GM21515 (cell line): ENCODE measurements around the gene HLA-DQB1.
A peak's percentile ranks its signal among the peaks of the same experiment; 100 is the strongest.

Experiments
- ATAC-seq: cut with Tn5 transposase; IDR thresholded peaks from one replicate; pipeline ENCODE4 v1.9.1; 2021; ENCODE audit not compliant: unreplicated experiment

HLA-DQB1 gene

DNA sequence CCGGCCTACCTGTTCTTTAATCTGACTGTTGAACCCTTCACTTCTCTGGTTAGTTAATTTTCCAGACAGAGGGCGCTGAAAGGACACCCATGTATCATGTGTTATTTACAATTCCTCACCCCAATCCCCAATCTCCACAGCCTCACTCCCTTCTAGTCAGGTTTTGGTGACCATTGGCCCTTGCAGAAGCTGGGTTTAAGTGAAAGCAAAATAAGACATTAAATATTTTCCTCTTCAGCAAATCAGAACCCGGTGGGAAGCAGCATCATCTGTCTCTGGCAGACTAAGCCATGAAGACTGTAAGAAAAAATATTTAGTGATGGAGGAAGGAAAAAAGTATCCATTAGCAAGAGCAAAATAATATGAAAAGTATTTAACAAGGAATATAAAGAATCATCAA, 38.6 kb downstream of the HLA-DQB1 start:
- ATAC-seq: no peak

DNA sequence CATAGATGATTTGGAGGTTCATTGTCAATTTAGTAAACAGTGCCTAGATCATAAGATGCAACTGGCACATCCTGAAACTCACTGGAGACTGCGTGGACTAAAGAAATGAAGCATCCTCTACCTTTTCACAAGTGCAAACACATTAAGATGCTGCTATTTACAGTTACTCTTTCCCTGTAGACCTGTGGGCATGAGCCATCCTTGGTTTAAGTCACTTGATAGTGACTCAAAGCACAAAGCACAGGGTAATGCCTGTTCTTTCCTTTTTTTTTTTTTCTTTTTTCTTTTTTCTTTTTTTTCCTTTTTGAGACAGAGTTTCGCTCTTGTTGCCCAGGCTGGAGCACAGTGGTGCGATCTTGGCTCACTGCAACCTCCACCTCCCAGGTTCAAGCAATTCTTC, 39.2 kb downstream of the HLA-DQB1 start:
- ATAC-seq: no peak

DNA sequence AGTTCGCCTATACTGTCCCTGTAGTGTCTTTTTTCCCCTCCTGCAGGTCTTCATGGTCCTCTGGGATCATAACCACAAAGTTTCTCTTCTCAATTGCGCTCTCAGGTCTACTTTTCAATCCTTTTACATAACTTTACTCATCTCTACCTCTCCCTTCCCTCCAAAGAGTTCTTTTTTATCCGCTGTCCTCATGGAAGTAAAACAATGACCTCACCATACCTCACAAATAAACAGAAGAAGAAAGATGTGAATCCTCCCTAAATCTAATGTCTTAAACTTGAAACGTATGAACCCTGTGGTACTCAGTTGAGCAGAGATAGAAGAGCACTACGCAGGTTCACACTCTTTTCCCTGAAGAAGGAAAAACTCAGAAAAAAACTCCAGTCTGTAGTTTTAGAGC, 41.3 kb downstream of the HLA-DQB1 start:
- no peak for ATAC-seq

DNA sequence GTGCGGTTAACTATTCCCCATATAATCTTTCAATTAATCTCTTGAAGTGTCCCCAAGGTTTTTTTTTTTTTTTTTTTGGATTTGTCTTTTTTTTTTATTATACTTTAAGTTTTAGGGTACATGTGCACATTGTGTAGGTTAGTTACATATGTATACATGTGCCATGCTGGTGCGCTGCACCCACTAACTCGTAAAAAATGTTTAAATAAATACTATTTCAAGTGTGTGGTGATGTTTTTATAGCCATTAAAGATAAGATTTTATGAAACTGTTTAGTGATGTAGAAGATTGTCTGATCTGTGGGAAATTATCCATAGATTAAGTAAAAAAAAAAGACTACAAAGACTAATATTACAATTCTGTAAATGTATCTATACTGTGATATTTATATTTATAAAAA, 41.9 kb downstream of the HLA-DQB1 start:
- no peak for ATAC-seq

DNA sequence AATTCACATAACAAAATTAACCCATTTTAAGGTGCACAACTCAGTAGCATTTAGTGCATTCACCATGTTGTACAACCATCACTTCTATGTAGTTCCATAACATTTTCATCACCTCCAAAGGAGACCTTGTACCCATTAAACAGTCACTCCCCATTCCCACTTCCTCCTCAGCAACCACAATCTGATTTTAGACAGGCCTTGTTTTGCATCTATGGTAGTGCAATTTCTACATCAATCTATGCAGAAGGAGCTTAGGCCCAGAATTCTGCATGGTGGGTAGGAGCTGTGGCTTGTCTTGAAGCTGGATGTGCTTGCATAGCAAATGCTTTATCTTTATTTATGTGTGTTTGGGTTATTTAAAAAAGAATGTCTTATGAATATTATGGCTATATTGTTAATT, 42.8 kb downstream of the HLA-DQB1 start:
- no peak for ATAC-seq

DNA sequence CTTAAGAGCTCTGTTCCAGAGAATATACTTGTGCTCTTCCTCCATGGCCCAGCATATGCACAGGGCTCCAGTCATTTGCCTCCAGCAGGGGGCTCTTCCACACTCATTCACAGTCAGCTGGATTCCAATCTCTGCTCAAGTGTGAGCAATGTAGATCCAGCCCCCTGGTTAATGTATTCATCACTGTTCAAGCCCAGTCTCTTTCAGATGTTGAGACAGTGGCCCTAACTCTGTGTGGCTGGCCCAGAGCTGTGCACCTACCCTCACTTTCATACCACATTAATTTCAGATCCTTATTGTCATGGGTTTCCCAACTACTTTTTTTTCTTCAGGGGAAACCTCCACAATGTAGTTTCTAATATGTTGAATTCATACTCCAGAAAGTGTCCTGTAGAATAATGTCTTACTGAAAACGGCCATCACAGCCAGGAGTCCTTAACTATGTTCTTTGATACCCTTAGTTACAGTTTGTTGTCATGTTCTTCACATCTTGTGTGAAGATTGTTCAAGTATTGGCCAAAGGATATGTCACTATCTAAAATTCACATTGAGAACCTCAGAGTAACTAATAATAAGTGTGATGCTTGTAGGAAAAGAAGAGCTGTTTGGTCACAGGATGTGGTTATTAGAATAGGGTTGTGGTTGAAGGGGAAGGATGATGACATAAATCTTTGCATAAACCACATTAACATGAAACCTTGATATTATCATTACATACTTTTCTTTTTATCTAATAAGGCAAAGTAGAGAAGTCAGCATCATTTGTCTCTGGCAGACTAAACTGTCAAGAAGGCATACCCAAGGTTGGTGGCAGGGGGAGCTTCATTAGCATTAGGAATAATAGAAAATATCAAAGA, 43.7 kb downstream of the HLA-DQB1 start:
- peak; percentile 70 for ATAC-seq

DNA sequence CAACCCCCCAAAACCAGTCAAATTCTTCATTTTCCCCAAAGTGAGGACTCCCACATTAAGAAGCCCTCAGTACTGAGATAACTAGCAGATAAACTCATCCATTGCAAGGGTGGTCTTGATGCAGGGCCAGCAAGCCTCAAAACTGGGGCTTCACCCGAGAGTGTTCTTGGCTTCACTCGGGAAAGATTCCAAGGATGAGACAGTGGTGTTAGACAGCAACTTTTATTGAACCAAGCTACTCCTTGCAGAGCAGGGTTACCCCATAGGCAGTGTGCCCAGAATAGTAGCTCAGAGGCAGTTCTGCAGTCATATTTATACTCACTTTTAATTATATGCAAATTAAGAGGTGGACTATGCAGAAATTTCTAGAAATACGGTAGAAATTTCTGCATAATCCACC, 45.1 kb downstream of the HLA-DQB1 start:
- no peak for ATAC-seq

DNA sequence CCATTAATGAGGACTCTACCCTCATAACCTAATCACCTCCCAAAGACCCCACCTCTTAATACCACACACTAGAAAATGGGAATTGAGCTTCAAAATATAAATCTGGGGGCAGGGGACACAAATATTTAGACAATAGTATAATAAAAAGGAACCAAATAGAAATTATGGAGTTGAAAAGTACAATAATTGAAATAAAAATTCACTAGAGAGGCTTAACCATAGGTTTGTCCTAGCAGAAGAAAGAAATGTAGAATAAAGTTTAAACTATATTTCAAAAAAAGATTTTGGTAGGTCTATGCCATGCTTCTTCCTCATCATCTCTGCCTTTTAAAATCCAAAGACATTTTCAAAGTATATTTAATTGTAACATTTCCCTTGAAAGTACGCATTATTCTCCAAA, 48.7 kb downstream of the HLA-DQB1 start:
- ATAC-seq: no peak

DNA sequence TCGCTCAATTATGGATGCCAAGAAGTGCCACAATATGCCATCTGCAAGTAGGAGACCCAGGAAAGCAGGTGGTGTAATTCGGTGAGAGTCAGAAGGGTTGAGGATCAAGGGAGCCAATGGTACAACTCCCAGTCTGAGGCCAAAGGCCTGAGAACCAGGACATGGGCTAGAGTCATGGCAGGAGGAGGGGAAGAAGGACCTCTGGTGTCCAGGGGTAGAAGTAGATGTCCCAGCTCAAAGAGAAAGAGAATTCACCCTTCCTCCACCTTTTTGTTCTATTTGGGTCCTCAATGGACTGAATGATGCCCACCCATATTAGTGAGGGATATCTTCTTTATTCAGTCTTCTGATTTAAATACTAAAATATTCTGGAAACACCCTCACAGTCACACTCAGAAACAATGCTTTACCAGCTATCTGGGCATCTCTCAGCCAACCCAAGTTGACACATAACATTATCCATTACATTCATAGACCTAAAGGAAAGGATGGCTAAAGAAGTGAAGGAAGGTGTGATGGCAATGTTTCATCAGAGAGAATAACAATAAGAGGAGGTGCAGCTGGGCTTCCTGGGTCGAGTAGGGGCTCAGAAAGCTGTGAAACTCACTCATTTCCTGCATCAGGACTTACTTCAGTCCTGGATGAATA, 50.4 kb downstream of the HLA-DQB1 start:
- no peak for ATAC-seq

DNA sequence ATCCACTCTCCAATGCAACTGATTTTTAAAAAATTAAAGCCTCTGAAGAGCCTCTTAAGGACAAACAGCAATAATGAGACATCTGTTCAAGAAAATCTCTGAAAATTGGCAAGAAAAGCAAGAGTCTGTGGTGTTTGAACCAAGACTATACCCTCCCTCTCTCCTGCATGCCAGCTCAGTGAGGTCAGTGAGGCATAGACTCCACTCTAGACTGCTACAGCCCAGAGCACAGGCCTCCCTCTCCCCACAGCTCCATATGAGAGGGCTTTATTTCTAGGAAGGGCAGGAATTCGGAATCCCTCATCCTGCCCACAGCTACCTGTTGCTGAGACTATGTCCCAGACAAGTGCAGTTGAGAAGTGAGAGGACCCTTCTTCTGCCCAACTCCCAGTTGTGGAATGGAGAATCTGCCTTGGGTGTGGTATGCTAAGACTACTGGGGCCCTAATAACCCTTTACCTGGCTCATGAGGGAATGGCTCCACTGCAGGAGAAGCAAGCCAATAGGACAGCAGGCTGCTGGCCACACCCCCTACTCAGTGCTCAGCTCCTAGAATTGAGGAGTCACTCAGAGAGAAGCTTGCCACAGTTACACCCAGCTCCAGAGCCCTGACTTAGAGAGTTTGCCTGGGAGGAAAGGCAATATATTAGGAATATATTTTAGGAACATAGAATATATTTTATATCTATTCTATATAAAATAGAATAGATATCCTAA, 51.9 kb downstream of the HLA-DQB1 start:
- no peak for ATAC-seq

DNA sequence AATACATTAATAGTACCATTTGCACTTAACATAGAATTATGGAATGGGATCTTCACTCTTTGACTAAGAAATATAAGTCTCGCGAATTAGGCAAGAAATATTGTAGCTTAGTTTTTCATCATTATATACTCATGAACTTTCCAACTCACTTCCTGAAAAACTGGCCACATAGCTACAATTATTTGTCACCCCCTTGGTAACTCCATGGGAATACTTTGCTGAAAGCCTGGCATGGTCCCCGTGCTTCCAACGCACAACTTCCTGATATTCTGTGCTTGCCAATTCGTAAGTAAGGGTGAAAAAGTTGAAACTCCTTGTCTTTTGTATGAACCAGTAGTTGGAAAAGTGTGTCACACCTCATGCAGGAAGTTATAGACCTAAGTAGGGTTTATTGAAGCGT, 53.0 kb downstream of the HLA-DQB1 start:
- ATAC-seq: no peak

DNA sequence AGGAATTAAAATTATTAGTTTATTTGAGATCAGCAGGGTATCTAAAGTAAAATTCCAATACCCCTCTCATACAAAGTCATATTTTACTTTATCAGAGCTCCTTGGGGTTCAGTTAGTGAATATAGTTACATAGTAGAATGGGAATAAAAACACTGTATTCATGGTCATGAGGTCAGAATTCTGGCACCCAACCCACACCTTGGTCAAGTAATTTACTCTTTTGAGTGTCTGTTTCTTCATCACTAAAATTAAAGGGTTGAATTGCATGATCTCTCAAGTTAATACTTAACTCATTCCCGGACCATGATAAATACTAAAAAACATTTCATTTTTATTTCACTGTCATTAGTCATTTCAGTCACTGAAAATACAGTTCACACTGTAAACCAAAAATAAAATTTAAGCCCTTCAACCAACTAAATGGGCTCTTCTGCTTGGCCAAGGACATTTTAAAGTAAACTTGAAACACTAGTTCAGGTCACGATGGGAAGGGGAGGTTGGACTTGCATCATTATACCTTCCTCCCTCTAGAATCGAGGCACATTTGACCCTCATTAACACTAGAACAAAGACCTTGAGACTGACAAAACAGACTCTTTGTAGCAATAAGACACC, 55.7 kb downstream of the HLA-DQB1 start:
- ATAC-seq: no peak

DNA sequence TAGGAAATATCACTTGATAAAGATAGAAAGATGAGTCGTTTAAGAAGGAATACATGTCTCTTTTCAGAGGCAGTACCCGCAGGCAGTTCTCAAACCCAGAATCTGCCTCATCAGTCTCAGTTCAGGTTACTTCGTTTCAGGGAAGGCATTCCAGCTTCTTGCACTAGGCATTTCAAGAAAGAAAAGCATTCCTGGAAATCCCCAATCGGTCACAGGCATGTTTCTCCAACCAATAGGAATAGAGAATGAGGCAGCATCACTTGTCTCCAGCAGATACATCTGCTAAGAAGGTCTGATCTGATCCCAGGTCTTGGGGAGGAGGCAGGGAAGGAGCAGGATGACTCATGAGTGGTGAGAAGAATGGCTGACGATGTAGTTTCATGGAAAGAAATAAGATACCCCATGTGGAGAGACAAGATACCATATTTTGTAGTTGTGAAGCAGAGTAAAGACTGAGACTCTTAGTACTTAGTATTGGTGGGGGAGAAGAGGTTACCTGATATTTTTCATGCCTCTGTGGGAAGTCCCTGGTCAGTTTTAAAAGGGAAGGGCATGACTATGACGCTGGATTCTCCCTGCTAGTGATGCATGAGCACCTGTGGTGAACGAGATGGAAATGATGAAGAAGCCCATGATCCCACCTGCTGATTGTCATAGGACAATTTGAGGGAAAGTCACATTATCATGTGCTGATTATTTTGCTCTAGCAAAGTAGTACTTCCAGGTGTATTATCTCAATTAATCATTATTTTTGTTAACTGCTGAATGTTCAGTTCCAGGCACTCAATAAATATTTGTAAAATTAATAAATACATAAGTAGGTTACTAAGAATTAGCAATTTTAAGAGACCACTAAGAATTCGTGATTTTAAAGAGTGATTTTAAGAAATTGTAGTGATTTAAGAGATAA, 56.5 kb downstream of the HLA-DQB1 start:
- ATAC-seq: peak; percentile 91
